Endothelial cell of hepatic sinusoid (primary cell): Measurements from ENCODE around the gene DDX49.
"Not testable (repeated sequence)": the region's sequence is repeated elsewhere in the genome, so short reads cannot be mapped to it uniquely, and the experiment has no call there.

Experiments
- in situ Hi-C: cut with HindIII; loops from 2 replicates; pipeline ENCODE4 v1.10.0; 2017; ENCODE audit warnings: low sequenced_read_pairs

The DDX49 gene

GRCh38 chr19:18910010-18910409 is 9.5 kb upstream of the DDX49 start:
- in situ Hi-C loops: no loop called here

GRCh38 chr19:18910801-18911436 is 8.6 kb upstream of the DDX49 start:
- in situ Hi-C loops: no loop called here

GRCh38 chr19:18912933-18913332 is 6.6 kb upstream of the DDX49 start:
- in situ Hi-C loops: no loop called here

- in situ Hi-C loops: no loop called here
These were observed 6.0 kb upstream of the DDX49 start for GRCh38 chr19:18913466-18913865.

GRCh38 chr19:18915639-18916038 is 3.9 kb upstream of the DDX49 start:
- in situ Hi-C loops: no loop called here

- in situ Hi-C loops: not testable (repeated sequence)
These were observed 1.9 kb upstream of the DDX49 start for GRCh38 chr19:18917593-18917992.

- in situ Hi-C loops: no loop called here
These were observed 342 bp downstream of the DDX49 start for GRCh38 chr19:18919900-18920214.

- in situ Hi-C loops: no loop called here
These were observed 885 bp downstream of the DDX49 start for GRCh38 chr19:18920400-18920799.

GRCh38 chr19:18921593-18921992 is 2.1 kb downstream of the DDX49 start:
- in situ Hi-C loops: no loop called here

- in situ Hi-C loops: no loop called here
These were observed 2.9 kb downstream of the DDX49 start for GRCh38 chr19:18922228-18922985.

GRCh38 chr19:18924684-18925213 is 5.2 kb downstream of the DDX49 start:
- in situ Hi-C loops: no loop called here

GRCh38 chr19:18928018-18928805 is 8.7 kb downstream of the DDX49 start:
- in situ Hi-C loops: no loop called here

- in situ Hi-C loops: no loop called here
These were observed 9.8 kb downstream of the DDX49 start for GRCh38 chr19:18929311-18929710.

- in situ Hi-C loops: no loop called here
These were observed 12.0 kb downstream of the DDX49 start for GRCh38 chr19:18931316-18932162.

GRCh38 chr19:18932216-18932841 is 12.8 kb downstream of the DDX49 start:
- in situ Hi-C loops: no loop called here

GRCh38 chr19:18933297-18933696 is 13.8 kb downstream of the DDX49 start:
- in situ Hi-C loops: no loop called here

GRCh38 chr19:18939163-18939562 is 19.6 kb downstream of the DDX49 start:
- in situ Hi-C loops: no loop called here

GRCh38 chr19:18939922-18940768 is 20.6 kb downstream of the DDX49 start:
- in situ Hi-C loops: no loop called here
